HuH-7.5 (cell line): ENCODE data around the gene NUTM2E.
"Not testable (repeated sequence)": the region's sequence is repeated elsewhere in the genome, so short reads cannot be mapped to it uniquely, and the experiment has no call there.

Experiments
- DNase-seq: peaks from one replicate; pipeline ENCODE4 v3.0.0; 2011; ENCODE audit warnings: low spot score

The NUTM2E gene, protein sequence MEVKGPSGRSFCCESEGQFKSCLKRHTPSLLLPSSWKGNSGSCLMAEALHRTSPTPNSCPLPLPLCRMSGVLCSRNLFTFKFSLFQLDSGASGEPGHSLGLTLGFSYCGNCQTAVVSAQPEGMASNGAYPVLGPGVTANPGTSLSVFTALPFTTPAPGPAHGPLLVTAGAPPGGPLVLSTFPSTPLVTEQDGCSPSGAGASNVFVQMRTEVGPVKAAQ (N-terminal part only)

GRCh38 chr10:79826496-79827215 is at the start of gene NUTM2E:
Gene NUTM2E, plus strand, starts transcription at chr10:79826739. Its CDS starts 15,002 bp downstream, at chr10:79841741.
- DNase-seq, result peak; percentile 32

DNA sequence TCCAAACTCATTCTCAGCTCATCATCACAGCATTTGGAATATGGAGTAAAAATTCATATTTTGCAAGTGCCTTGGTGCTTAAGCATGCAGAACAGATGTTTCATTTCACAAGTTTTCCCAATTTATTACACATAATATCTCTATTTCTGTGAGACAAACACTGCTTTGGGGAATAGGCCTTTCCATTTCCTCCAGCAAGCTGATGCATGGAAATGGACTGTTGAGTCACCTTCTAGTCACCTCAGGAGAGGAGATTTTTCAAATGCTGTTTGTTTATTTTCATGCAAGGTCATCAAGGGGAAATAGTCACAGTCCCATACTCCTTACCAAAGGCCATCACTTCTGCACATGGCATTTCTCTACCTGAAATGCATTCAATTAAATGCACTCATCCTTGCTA is 48.5 kb upstream of the NUTM2E start:
- DNase-seq, result not testable (repeated sequence)

DNA sequence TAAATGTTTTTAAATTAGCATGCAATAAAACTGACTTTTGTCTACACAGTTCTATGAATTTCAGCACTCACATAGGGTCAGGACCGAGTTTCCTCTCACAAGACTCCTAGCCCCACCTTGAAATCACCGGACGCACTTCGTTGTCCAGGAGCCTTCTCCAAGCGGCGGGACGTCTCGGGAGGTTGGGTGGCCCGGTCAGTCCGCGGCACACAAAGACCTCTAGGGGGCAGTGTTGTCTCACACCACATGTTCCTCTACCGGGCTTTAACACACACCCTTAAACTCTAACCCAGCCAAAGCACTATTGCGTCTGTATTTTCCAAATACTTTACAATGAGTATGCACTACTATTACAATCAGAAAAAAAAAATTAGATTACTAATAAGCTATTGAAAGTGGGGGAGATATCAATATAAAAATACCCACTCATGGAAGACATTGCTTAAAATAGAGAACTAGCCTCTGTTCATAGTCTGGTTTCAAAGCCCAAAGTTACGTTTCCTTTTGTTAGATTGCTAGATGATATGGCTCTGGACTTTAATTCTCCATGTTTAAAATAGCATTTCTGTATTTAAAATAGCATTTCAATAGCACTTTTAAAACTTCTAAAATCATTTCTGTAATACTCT is 47.1 kb upstream of the NUTM2E start:
- not testable (repeated sequence) for DNase-seq

GRCh38 chr10:79779992-79780391 is 46.5 kb upstream of the NUTM2E start:
- DNase-seq, result not testable (repeated sequence)

- not testable (repeated sequence) for DNase-seq
These were observed 45.0 kb upstream of the NUTM2E start for GRCh38 chr10:79781584-79781983.

DNA sequence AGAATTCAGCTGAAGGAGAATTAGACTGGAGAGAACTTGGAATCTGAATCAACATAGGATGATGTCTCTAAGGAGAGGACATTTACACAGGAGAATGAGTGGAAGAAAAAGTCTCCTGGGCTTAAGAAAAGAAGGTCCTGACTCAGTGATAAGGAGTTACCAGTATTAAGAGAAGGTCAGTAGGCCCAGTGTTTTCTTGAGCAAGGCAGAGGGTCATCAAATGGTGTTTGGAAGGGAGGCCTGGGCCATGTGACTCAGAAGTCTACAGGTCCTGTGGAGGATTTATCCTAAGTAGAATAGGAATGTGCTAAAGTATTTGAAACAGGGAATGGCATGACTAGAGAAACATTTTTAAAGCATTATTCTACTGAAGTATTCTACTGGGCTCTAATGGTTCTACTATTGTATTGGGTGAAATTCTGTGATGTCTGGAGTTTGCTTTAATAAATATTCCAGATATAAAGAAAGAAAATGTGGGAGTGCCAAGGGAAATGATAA is 39.0 kb upstream of the NUTM2E start:
- DNase-seq, result not testable (repeated sequence)

DNA sequence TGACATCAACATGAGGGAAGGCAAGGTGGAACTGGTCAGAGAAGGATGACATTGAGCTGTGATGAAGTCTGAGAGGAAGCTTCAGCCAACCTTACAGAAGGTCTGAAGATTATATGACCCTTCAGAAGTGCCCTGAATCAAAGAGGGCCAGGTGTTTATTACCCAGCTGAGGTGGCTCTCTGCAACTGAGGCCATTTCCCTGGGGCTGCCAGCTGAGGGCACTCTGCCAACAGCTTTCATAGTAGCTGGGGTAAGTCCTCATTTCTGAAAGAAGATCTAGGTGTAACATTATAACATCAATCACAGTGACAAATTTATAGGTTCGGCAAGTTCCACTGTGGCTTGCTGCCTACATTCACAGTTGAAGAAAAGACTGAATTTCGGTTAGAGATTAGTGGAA is 37.2 kb upstream of the NUTM2E start:
- not testable (repeated sequence) for DNase-seq

- not testable (repeated sequence) for DNase-seq
These were observed 34.5 kb upstream of the NUTM2E start for GRCh38 chr10:79791906-79792517.

- not testable (repeated sequence) for DNase-seq
These were observed 27.2 kb upstream of the NUTM2E start for GRCh38 chr10:79799337-79799736.

- not testable (repeated sequence) for DNase-seq
These were observed 20.7 kb upstream of the NUTM2E start for GRCh38 chr10:79805857-79806256.

GRCh38 chr10:79811895-79812294 is 14.6 kb upstream of the NUTM2E start:
- DNase-seq, result not testable (repeated sequence)

GRCh38 chr10:79816290-79816689 is 10.2 kb upstream of the NUTM2E start:
- not testable (repeated sequence) for DNase-seq

DNA sequence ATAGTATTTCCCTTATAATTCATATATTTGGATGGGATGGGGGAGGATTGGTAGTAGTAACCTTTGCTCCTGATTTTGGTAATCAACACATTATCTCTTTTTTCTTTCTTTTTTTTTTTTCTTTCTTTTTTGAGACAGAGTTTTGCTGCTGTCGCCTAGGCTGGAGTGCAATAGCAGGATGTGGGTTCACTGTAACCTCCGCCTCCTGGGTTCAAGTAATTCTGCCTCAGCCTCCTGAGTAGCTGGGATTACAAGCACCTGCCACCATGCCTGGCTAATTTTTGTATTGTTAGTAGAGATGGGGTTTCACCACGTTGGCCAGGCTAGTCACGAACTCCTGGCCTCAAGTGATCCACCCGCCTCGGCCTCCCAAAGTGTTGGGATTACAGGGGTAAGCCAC is 3.2 kb upstream of the NUTM2E start:
- not testable (repeated sequence) for DNase-seq

DNA sequence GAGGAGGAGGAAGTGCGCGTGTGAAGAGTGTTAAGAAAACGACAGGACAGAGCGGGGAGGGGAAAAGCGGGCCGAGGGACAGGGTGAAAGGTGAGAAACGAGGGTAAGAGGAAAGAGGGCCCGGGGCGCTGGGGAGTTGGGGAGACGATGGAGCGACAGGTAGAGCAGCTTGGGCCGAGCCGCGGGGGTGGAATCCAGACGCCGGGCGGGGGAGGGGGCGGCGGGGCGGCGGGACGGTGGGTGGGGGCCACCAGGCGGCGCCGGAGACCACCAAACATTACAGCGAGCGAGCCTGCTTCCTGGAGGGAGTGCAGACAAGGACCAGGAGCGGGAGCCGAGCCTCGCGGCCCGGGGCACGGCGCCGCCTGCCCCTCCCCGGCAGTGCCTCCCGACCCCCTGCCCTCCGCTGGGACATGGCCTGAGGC is 940 bp upstream of the NUTM2E start:
- DNase-seq, result not testable (repeated sequence)

GRCh38 chr10:79826131-79826495 is 426 bp upstream of the NUTM2E start:
- not testable (repeated sequence) for DNase-seq

GRCh38 chr10:79833833-79834232 is 7.3 kb downstream of the NUTM2E start:
- not testable (repeated sequence) for DNase-seq

DNA sequence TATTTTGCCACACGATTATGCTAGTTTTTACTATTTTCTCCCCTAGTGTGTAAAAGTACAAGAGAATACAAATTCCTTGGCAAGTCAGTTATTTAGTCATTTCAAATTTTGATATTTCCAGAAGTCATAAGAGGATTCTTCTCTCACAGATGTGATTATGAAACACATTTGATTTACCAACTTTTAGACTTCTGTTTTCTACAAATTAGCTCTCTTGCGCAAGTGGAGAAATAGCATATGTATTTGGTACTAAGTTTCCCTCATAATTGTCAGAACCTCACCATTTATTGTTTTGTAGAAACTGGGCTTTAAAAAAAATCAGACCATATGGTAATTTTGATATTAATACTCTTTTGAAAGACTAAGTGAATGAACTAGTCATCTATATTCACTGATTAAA is 9.4 kb downstream of the NUTM2E start:
- DNase-seq, result not testable (repeated sequence)

GRCh38 chr10:79836891-79837290 is 10.4 kb downstream of the NUTM2E start:
- not testable (repeated sequence) for DNase-seq

- not testable (repeated sequence) for DNase-seq
These were observed 11.9 kb downstream of the NUTM2E start for GRCh38 chr10:79838441-79838840.

GRCh38 chr10:79853191-79853854 is 26.8 kb downstream of the NUTM2E start:
- not testable (repeated sequence) for DNase-seq

- DNase-seq, result not testable (repeated sequence)
These were observed 35.7 kb downstream of the NUTM2E start for GRCh38 chr10:79862269-79862668.

- not testable (repeated sequence) for DNase-seq
These were observed 36.3 kb downstream of the NUTM2E start for GRCh38 chr10:79862803-79863202.
